T-cell (primary cell): Measurements from ENCODE around the gene MRPL20. TPM values are rescaled to one million over a fixed set of nuclear protein-coding genes. Genes with fewer than 3 reads are reported as not detected.

Experiments used
- ATAC-seq, 4 experiments: fragments of 200-7000 bp in 3 of 4; fragments of 150-1000 bp in 1 of 4; cut with Tn5 transposase; replicated peaks in 1 of 4; 1 replicate in 3 of 4; 2 replicates in 1 of 4; pipeline ENCODE4 v1.10.0; 2021; ENCODE audit warnings: moderate library complexity in 3 of 4, mild to moderate bottlenecking in 2 of 4, moderate number of reproducible peaks in 1 of 4
- CTCF ChIA-PET, 2 donors: fragments of 300-600 bp; sonication (Branson Sonifier 250); formaldehyde crosslinking; loops; one replicate each; lab custom pipeline; 2022; ENCODE audit warnings: antibody characterized with exemption in 2 of 2; lab: Charles Lee
- POLR2A ChIA-PET, 2 donors: fragments of 300-600 bp; sonication (Branson Sonifier 250); formaldehyde crosslinking; loops; one replicate each; lab custom pipeline; 2022; ENCODE audit warnings: antibody characterized with exemption in 2 of 2; lab: Charles Lee
- DNase-seq, 35 experiments: peaks; one replicate each; pipeline versions ENCODE4 v3.0.0 to v3.0.0-alpha.2; 2013 to 2023
- H3K27ac ChIP-seq: one replicate; pipeline ENCODE4 v1.5.1; 2013; ENCODE audit warnings: low read length
- H3K27me3 ChIP-seq, 2 experiments: replicated peaks in 1 of 2; 1 replicate in 1 of 2; 2 replicates in 1 of 2; pipeline versions ENCODE4 v1.6.1 to v1.7.0; 2013; ENCODE audit warnings: low read length in 1 of 2, mixed read lengths in 1 of 2; ENCODE audit not compliant: control insufficient read depth in 2 of 2, insufficient read depth in 2 of 2; ENCODE audit errors: extremely low read depth in 1 of 2
- H3K36me3 ChIP-seq, 2 donors: 1 replicate in 1 of 2; 2 replicates in 1 of 2; pipeline versions ENCODE4 v1.6.1 to v1.7.0; 2013; ENCODE audit warnings: low read length in 1 of 2; ENCODE audit not compliant: control insufficient read depth in 2 of 2, insufficient read depth in 1 of 2; ENCODE audit errors: extremely low read depth in 1 of 2
- H3K4me1 ChIP-seq, 2 experiments: 1 replicate in 1 of 2; 2 replicates in 1 of 2; pipeline versions ENCODE4 v1.6.1 to v1.7.0; 2013; ENCODE audit warnings: low read length in 2 of 2, mixed read lengths in 1 of 2; ENCODE audit not compliant: insufficient read depth in 2 of 2, control insufficient read depth in 1 of 2; ENCODE audit errors: extremely low read depth in 1 of 2
- H3K4me3 ChIP-seq, 2 donors: 1 replicate in 1 of 2; 2 replicates in 1 of 2; pipeline versions ENCODE4 v1.5.1 to v1.7.0; 2013; ENCODE audit warnings: mild to moderate bottlenecking in 2 of 2, low read length in 1 of 2, moderate library complexity in 1 of 2; ENCODE audit not compliant: control insufficient read depth in 1 of 2; ENCODE audit errors: extremely low read depth in 1 of 2
- H3K9me3 ChIP-seq: 2 replicates; pipeline ENCODE4 v1.7.0; 2013
- H3K27ac Mint-ChIP-seq, 2 donors: one replicate each; pipeline ENCODE4 v1.8.0; 2020 to 2021; ENCODE audit warnings: mild to moderate bottlenecking in 2 of 2, mixed read lengths in 2 of 2
- H3K27me3 Mint-ChIP-seq, 2 donors: one replicate each; pipeline ENCODE4 v1.8.0; 2021 to 2022; ENCODE audit warnings: mixed read lengths in 2 of 2
- H3K36me3 Mint-ChIP-seq: one replicate; pipeline ENCODE4 v1.8.0; 2021; ENCODE audit warnings: mixed read lengths
- H3K4me1 Mint-ChIP-seq, 3 donors: one replicate each; pipeline ENCODE4 v1.8.0; 2020 to 2022; ENCODE audit warnings: mixed read lengths in 3 of 3, mild to moderate bottlenecking in 1 of 3
- H3K4me3 Mint-ChIP-seq, 3 donors: one replicate each; pipeline ENCODE4 v1.8.0; 2020 to 2022; ENCODE audit warnings: mild to moderate bottlenecking in 3 of 3, mixed read lengths in 3 of 3, moderate library complexity in 3 of 3
- H3K9me3 Mint-ChIP-seq, 3 donors: one replicate each; pipeline ENCODE4 v1.8.0; 2020 to 2022; ENCODE audit warnings: mixed read lengths in 3 of 3
- WGBS: methylation state at CpG from one replicate; pipeline ENCODE4 v1.1.5; 2013; ENCODE audit warnings: missing lambda C conversion rate; ENCODE audit not compliant: insufficient coverage; 5-methylcytosine and 5-hydroxymethylcytosine counted together
- total RNA-seq, 35 experiments: library from RNA in 6 of 35; stranded (reverse) in 6 of 35; fragments of 120-200 nt in 1 of 35; gene quantifications; one replicate each; pipeline versions ENCODE4 v1.2.1 to v1.2.4 and lab custom pipeline; 2013 to 2026

MRPL20 gene
- total RNA-seq, 5 donors from 2014 or later (not counting 1 experiment from before 2014, with no cell fraction given) = 106 to 123 (median 114) TPM

GRCh38 chr1:1437033-1437903, 30.2 kb upstream of the MRPL20 start:
- peaks cover 4 to 41% of the 10 kb centered on the region in 2 donors for H3K27me3 Mint-ChIP-seq
- POLR2A ChIA-PET = no interaction called here
- DNase-seq = no peak
- ATAC-seq = no peak
- no peaks in the 10 kb centered on the region for H3K36me3 Mint-ChIP-seq
- Histone ChIP-seq H3K9me3 (no peaks in the 10 kb centered on the region), H3K27ac (no peak overlapping the region), H3K4me3 (no peak overlapping the region), H3K4me1 (peaks cover 2 to 40% of the 10 kb centered on the region in 2 experiments), H3K36me3 (no peaks in the 10 kb centered on the region), H3K27me3 (peaks cover 0 to 84% of the 10 kb centered on the region in 2 experiments)
- H3K27ac Mint-ChIP-seq = no peak overlapping the region
- H3K4me3 Mint-ChIP-seq = no peak overlapping the region
- peaks cover 0 to 14% (median 9%) of the 10 kb centered on the region in 3 donors for H3K4me1 Mint-ChIP-seq
- H3K9me3 Mint-ChIP-seq = no peaks in the 10 kb centered on the region
- 84% methylated on average over 31 of the region's 31 CpGs for WGBS
- CTCF ChIA-PET = no interaction called here

- H3K4me3 Mint-ChIP-seq = peak overlapping the region in 1 of 3 donors; percentile 61
- no peak overlapping the region for H3K27ac ChIP-seq
- no peaks in the 10 kb centered on the region for H3K9me3 ChIP-seq
- no peak for DNase-seq
- no peak for ATAC-seq
- H3K4me3 ChIP-seq = no peak overlapping the region
- no peaks in the 10 kb centered on the region for H3K9me3 Mint-ChIP-seq
- H3K27ac Mint-ChIP-seq = no peak overlapping the region
- no peaks in the 10 kb centered on the region for H3K36me3 Mint-ChIP-seq
- WGBS = 95% methylated on average over 5 of the region's 7 CpGs
- ChIA-PET CTCF (no interaction called here), POLR2A (no interaction called here)
- peaks cover 2 to 40% of the 10 kb centered on the region in 2 experiments for H3K4me1 ChIP-seq
- peaks cover 0 to 87% of the 10 kb centered on the region in 2 experiments for H3K27me3 ChIP-seq
- no peaks in the 10 kb centered on the region for H3K36me3 ChIP-seq
- H3K4me1 Mint-ChIP-seq = peaks cover 0 to 14% (median 9%) of the 10 kb centered on the region in 3 donors
- peaks cover 4 to 37% of the 10 kb centered on the region in 2 donors for H3K27me3 Mint-ChIP-seq
These were observed 29.5 kb upstream of the MRPL20 start for GRCh38 chr1:1436630-1437032.

GRCh38 chr1:1435911-1436629, 29.0 kb upstream of the MRPL20 start:
- Mint-ChIP-seq H3K27ac (no peak overlapping the region), H3K4me3 (peak overlapping the region in 2 of 3 donors; percentile 49 to 61), H3K36me3 (no peaks in the 10 kb centered on the region), H3K27me3 (peaks cover 4 to 40% of the 10 kb centered on the region in 2 donors), H3K9me3 (no peaks in the 10 kb centered on the region), H3K4me1 (peaks cover 0 to 14% (median 9%) of the 10 kb centered on the region in 3 donors)
- Histone ChIP-seq H3K4me1 (peaks cover 2 to 37% of the 10 kb centered on the region in 2 experiments), H3K27me3 (peaks cover 0 to 87% of the 10 kb centered on the region in 2 experiments), H3K4me3 (peak overlapping the region in 1 of 2 donors; percentile 27), H3K36me3 (no peaks in the 10 kb centered on the region), H3K9me3 (no peaks in the 10 kb centered on the region), H3K27ac (no peak overlapping the region)
- WGBS = 23% methylated on average over 31 of the region's 40 CpGs
- POLR2A ChIA-PET = no interaction called here
- ATAC-seq = peak in 2 of 4 experiments; percentile 18 to 30
- DNase-seq = no peak
- CTCF ChIA-PET = no interaction called here

DNA sequence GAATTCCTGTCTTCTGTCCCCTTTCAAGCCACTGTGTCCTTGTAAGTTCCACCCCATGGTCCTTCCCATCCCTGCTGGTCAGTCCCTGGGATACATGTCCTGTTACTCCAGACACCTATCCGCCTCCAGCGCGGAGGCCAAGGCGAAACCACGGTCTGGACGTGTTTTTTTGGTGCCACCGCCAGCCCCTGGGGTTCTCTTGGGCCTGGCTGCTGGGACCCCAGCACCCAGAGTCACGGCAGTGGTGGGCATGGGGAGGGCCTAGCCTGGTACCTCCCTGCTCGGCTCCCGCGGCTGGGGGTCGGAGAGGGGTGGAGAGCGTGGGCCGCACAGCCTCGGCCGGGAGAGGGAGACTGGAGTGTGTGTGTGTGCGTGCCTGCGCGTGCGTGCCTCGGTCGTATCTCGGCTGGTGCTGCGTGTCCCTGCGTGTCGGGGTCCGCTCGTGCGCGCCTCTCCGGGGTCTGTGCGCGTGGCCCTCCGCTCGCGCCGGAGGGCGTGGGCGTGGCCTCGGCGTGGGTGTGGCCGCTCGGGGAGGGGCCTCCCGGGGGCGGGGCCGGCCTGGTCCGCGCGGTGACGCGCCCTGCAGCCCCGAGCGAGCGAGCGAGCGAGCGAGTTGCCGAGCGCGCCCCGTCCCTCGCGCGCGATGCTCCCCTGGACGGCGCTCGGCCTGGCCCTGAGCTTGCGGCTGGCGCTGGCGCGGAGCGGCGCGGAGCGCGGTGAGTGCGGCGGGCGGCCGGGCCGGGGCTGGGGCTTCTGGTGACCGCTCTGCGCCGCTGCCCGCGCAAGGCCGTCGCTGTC, 28.2 kb upstream of the MRPL20 start, which contains the start of gene VWA1:
Gene VWA1, plus strand, starts transcription at position 585 of the 798 bp plus-strand sequence. Its CDS starts 59 bp downstream, at position 644.
- WGBS = 10% methylated on average over 70 of the region's 89 CpGs
- H3K36me3 Mint-ChIP-seq = no peaks in the 10 kb centered on the region
- H3K27me3 ChIP-seq = peaks cover 0 to 87% of the 10 kb centered on the region in 2 experiments
- no peak within 1 kb of the TSS for H3K27ac ChIP-seq
- peak within 1 kb of the TSS; percentile 41 to 66 (median 49) for H3K4me3 Mint-ChIP-seq
- DNase-seq = peak in 27 of 35 experiments; percentile 5 to 69 (median 28)
- POLR2A ChIA-PET = no interaction called here
- H3K9me3 Mint-ChIP-seq = no peaks in the 10 kb centered on the region
- H3K4me1 Mint-ChIP-seq = peaks cover 0 to 10% (median 9%) of the 10 kb centered on the region in 3 donors
- peak within 1 kb of the TSS in 1 of 2 donors; percentile 27 for H3K4me3 ChIP-seq
- no peaks in the 10 kb centered on the region for H3K9me3 ChIP-seq
- ATAC-seq = peak; percentile 76 to 90 (median 86)
- H3K4me1 ChIP-seq = peaks cover 2 to 30% of the 10 kb centered on the region in 2 experiments
- no peaks in the 10 kb centered on the region for H3K36me3 ChIP-seq
- peaks cover 4 to 35% of the 10 kb centered on the region in 2 donors for H3K27me3 Mint-ChIP-seq
- H3K27ac Mint-ChIP-seq = no peak within 1 kb of the TSS
- CTCF ChIA-PET = no interaction called here

- ChIA-PET POLR2A (no interaction called here), CTCF (no interaction called here)
- Histone ChIP-seq H3K4me3 (no peak overlapping the region), H3K9me3 (no peaks in the 10 kb centered on the region), H3K36me3 (no peaks in the 10 kb centered on the region), H3K4me1 (peaks cover 2 to 30% of the 10 kb centered on the region in 2 experiments), H3K27me3 (peaks cover 0 to 86% of the 10 kb centered on the region in 2 experiments), H3K27ac (no peak overlapping the region)
- Mint-ChIP-seq H3K4me1 (peaks cover 0 to 10% (median 9%) of the 10 kb centered on the region in 3 donors), H3K36me3 (no peaks in the 10 kb centered on the region), H3K27ac (no peak overlapping the region), H3K9me3 (no peaks in the 10 kb centered on the region), H3K4me3 (peak overlapping the region; percentile 34 to 66 (median 41)), H3K27me3 (peaks cover 6 to 38% of the 10 kb centered on the region in 2 donors)
- DNase-seq = no peak
- WGBS = 80% methylated on average over 4 of the region's 4 CpGs
- no peak for ATAC-seq
These were observed 27.7 kb upstream of the MRPL20 start for GRCh38 chr1:1434824-1435105.
